WTC11 (cell line): ENCODE measurements around the gene BCL11A.

Source experiments
- CTCF ChIP-seq: fragments of 200-600 bp; IDR thresholded peaks from 2 replicates; pipeline ENCODE4 v1.8.0; 2022; ENCODE audit warnings: antibody characterized with exemption
- E2F5 ChIP-seq: sonication (generic); formaldehyde crosslinking; IDR thresholded peaks from 2 replicates; pipeline ENCODE4 v1.8.1; 2022; ENCODE audit warnings: mild to moderate bottlenecking, moderate library complexity, missing genetic modification reagents
- NFYB ChIP-seq: sonication (generic); formaldehyde crosslinking; conservative IDR thresholded peaks from 2 replicates; pipeline ENCODE4 v1.8.0; 2022; ENCODE audit warnings: low read depth, missing genetic modification reagents
- PRDM15 ChIP-seq: sonication (generic); formaldehyde crosslinking; IDR thresholded peaks from 2 replicates; pipeline ENCODE4 v1.8.0; 2022; ENCODE audit warnings: missing genetic modification reagents
- ZBTB21 ChIP-seq: sonication (generic); formaldehyde crosslinking; IDR thresholded peaks from 2 replicates; pipeline ENCODE4 v1.8.1; 2023; ENCODE audit warnings: mild to moderate bottlenecking, missing genetic modification reagents, borderline replicate concordance
- ZBTB43 ChIP-seq: sonication (generic); formaldehyde crosslinking; IDR thresholded peaks from 2 replicates; pipeline ENCODE4 v1.8.1; 2023; ENCODE audit warnings: mild to moderate bottlenecking, missing genetic modification reagents
- ZNF317 ChIP-seq: sonication (generic); formaldehyde crosslinking; IDR thresholded peaks from 2 replicates; pipeline ENCODE4 v1.8.1; 2023; ENCODE audit warnings: low read depth, mild to moderate bottlenecking, moderate library complexity, missing genetic modification reagents, borderline replicate concordance
- ZNF396 ChIP-seq: fragments of 250-450 bp; sonication (Bioruptor Pico); IDR thresholded peaks from 2 replicates; pipeline ENCODE4 v1.8.0; 2021; ENCODE audit warnings: mild to moderate bottlenecking, moderate library complexity, borderline replicate concordance

- no peak for TF ChIP-seq E2F5
- TF ChIP-seq CTCF, result no peak
- no peak for TF ChIP-seq PRDM15 (CRISPR knock-in tag)
- TF ChIP-seq ZNF396 (CRISPR knock-in tag), result no peak
- TF ChIP-seq ZNF317 (CRISPR knock-in tag), result no peak
- TF ChIP-seq ZBTB21, result no peak
- TF ChIP-seq ZBTB43, result no peak
- no peak for TF ChIP-seq NFYB
Observed at GRCh38 chr2:60549928-60550177, 3.6 kb downstream of the BCL11A start.
